Lower lobe of right lung (tissue), 2 donors: ENCODE data around the gene FANCC. TPM values are rescaled to one million over a fixed set of nuclear protein-coding genes. Genes with fewer than 3 reads are reported as not detected.
A peak's percentile ranks its signal among the peaks of the same experiment; 100 is the strongest.
"Not testable (repeated sequence)": the region's sequence is repeated elsewhere in the genome, so short reads cannot be mapped to it uniquely, and the experiment has no call there.

Experiments used
- ATAC-seq, 2 donors: fragments of 200-7000 bp; cut with Tn5 transposase; one replicate each; pipeline ENCODE4 v1.9.1; 2020 to 2022; ENCODE audit warnings: mild to moderate bottlenecking in 2 of 2, moderate library complexity in 2 of 2
- DNase-seq: peaks from one replicate; pipeline ENCODE4 v3.0.0-alpha.2; 2020
- H3K27ac ChIP-seq: fragments of 200-600 bp; one replicate; pipeline ENCODE4 v1.8.0; 2022
- H3K27me3 ChIP-seq: fragments of 200-600 bp; one replicate; pipeline ENCODE4 v1.8.0; 2022; ENCODE audit warnings: low read depth
- H3K36me3 ChIP-seq: fragments of 200-600 bp; one replicate; pipeline ENCODE4 v1.8.0; 2022; ENCODE audit warnings: mild to moderate bottlenecking
- H3K4me1 ChIP-seq: fragments of 200-600 bp; one replicate; pipeline ENCODE4 v1.8.0; 2022
- H3K4me3 ChIP-seq: fragments of 200-600 bp; one replicate; pipeline ENCODE4 v1.8.0; 2022; ENCODE audit warnings: mild to moderate bottlenecking
- H3K9me3 ChIP-seq: fragments of 200-600 bp; one replicate; pipeline ENCODE4 v1.8.0; 2022
- intact Hi-C: fragments of 100-400 bp; cut with DNase I; formaldehyde crosslinking; loops from one replicate; pipeline ENCODE4 v1.11.0; 2022
- total RNA-seq: library from RNA; stranded (reverse); fragmentation: NEBNext Ultra II Directional; extraction: Animal tissue kit (Norgen Biotek cat#: 25700); gene quantifications from one replicate; pipeline ENCODE4 v1.2.1, GENCODE V29; 2021
- TF ChIP-seq, protein P1 (sequence below): fragments of 200-600 bp; IDR thresholded peaks from one replicate; pipeline ENCODE4 v1.8.0; 2022; ENCODE audit warnings: antibody characterized with exemption, mild to moderate bottlenecking
- donor health status: DM: no; HTN: yes; CAD: no; lungs with severe emphysema.

Gene FANCC
- total RNA-seq, 1 donor from 2014 or later = 11.3 TPM

DNA sequence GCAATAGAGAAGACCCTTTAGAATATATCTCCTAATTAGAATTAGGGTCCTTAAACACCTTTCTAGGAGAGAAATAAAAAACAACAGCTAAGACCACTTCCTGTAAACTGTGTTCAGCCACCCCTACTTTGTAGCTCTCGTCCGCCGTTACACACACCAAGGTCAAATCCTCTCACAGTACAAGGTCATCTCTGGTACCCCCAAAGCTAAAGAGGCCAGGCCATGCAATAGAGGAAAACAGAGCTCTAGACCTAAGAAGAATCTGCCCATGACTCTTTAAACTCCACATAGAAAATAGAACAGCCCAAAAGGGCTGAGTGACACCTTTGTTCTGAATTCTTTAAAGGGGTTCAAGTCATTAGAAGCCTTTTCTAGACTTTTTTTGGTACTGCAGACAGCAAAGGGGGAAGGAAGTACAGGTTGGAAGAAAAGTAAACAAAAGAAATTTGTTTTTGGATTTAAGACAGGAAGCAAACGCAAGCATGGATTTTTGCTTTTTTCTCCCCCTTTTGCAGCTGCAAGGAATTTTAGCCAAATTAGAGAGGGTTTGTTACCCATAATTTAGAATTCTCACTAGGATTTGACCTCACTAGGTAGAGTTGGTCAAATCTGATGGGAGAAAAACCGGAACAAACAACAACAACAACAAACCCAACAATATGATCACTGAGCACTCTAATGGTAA, 13.4 kb upstream of the FANCC start:
- DNase-seq (no peak), ATAC-seq (no peak)
- Histone ChIP-seq H3K9me3 (peaks cover 7% of the 10 kb centered on the region), H3K36me3 (no peaks in the 10 kb centered on the region), H3K4me1 (no peaks in the 10 kb centered on the region), H3K27ac (no peak overlapping the region), H3K4me3 (no peak overlapping the region), H3K27me3 (no peaks in the 10 kb centered on the region)
- TF ChIP-seq, protein P1, sequence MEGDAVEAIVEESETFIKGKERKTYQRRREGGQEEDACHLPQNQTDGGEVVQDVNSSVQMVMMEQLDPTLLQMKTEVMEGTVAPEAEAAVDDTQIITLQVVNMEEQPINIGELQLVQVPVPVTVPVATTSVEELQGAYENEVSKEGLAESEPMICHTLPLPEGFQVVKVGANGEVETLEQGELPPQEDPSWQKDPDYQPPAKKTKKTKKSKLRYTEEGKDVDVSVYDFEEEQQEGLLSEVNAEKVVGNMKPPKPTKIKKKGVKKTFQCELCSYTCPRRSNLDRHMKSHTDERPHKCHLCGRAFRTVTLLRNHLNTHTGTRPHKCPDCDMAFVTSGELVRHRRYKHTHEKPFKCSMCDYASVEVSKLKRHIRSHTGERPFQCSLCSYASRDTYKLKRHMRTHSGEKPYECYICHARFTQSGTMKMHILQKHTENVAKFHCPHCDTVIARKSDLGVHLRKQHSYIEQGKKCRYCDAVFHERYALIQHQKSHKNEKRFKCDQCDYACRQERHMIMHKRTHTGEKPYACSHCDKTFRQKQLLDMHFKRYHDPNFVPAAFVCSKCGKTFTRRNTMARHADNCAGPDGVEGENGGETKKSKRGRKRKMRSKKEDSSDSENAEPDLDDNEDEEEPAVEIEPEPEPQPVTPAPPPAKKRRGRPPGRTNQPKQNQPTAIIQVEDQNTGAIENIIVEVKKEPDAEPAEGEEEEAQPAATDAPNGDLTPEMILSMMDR = no peak
- intact Hi-C loops = no loop called here

DNA sequence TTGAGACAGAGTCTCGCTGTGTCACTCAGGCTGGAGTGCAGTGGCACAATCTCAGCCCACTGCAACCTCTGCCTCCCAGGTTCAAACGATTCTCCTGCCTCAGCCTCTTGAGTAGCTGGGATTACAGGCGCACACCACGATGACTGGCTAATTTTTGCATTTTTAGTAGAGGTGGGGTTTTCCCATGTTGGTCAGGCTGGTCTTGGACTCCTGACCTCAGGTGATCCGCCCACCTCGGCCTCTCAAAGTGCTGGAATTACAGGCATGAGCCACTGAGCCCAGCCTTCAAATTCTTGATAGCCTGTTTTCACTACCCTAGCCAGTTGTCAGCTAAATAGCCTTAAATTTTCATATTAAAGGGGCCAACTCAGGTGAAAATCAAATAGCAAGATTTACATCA, 11.6 kb upstream of the FANCC start:
- H3K4me3 ChIP-seq, DNase-seq, H3K36me3 ChIP-seq, H3K27ac ChIP-seq, H3K27me3 ChIP-seq, H3K9me3 ChIP-seq, H3K4me1 ChIP-seq, intact Hi-C loops: not testable (repeated sequence)
- peak in 1 of 2 donors; percentile 74 for ATAC-seq

DNA sequence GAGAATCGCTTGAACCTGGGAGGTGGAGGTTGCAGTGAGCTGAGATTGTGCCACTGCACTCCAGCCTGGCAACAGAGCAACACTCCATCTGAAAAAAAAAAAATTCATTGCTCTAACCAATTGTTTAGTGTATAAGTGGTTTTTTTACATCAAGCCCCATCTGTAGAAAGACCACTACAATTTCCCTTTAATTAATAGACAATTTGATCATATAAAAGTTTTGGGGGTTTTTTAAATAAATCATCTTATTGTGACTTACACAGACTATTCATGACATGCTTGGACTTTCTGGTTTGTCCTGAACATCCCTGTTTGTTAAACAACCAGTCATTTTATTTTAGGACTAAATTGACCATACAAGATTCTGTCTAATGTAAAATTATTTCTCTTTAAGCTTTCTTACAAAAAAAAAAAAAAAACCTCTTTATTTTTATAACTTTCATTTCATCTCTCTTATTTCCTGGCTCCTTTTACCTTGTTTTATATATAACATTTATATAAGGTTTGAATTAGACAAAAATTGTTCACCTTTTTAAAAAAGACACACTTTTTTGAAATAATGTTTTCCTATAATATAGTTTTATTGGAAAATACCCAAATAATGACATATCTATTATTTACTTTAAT, 9.8 kb upstream of the FANCC start:
- Histone ChIP-seq H3K9me3 (peaks cover 7% of the 10 kb centered on the region), H3K27ac (no peak overlapping the region)

DNA sequence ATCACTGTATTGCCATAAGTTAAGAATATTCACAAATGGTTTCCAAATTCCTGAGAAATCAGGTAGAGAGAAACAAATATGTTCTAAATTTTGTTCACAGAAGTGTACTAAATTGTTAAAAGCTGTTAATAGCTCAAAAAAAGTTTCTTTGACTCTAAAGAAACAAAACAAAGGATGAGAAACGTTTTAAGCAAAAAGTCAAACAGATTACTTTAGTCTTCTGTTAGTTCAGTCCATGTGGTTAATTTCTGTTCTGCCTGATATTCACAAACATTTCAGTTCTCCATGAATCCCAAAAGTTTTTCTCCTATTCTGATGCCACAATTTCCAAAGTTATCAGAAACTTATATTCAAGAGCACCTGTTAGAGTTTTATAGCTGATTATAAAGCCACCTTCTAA, 7.7 kb upstream of the FANCC start:
- Histone ChIP-seq H3K36me3 (no peaks in the 10 kb centered on the region), H3K4me1 (no peaks in the 10 kb centered on the region), H3K9me3 (peaks cover 7% of the 10 kb centered on the region), H3K27me3 (no peaks in the 10 kb centered on the region), H3K4me3 (no peak overlapping the region), H3K27ac (no peak overlapping the region)
- no peak for ATAC-seq
- TF ChIP-seq, protein P1 = no peak
- intact Hi-C loops = no loop called here
- DNase-seq = no peak

More for the DNA sequence above, 9.8 kb upstream of the FANCC start:
- Histone ChIP-seq H3K36me3 (no peaks in the 10 kb centered on the region), H3K4me3 (no peak overlapping the region), H3K4me1 (no peaks in the 10 kb centered on the region), H3K27me3 (no peaks in the 10 kb centered on the region)
- ATAC-seq = no peak
- TF ChIP-seq, protein P1 = no peak
- DNase-seq = no peak
- intact Hi-C loops = no loop called here

DNA sequence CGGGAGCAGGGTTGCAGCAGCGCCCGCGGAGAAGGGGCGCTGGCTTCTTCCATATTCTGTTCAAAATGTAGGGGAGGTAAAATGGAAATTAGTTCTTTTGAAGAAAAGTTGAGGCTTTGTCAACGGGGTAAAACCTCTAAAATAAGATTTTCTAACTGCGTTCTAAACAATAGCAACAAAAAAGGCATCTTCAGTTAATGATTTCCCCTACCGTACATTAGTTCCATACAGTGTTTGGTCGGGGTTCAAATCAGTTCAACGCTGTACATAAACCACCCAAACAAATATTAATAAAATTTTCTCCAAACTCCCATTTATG, 343 bp upstream of the FANCC start:
- DNase-seq = no peak
- Histone ChIP-seq H3K4me1 (peaks cover 10% of the 10 kb centered on the region), H3K9me3 (no peaks in the 10 kb centered on the region), H3K36me3 (no peaks in the 10 kb centered on the region), H3K4me3 (peak overlapping the region; percentile 96), H3K27ac (peak overlapping the region; percentile 96), H3K27me3 (no peaks in the 10 kb centered on the region)
- TF ChIP-seq, protein P1 = no peak
- ATAC-seq = no peak
- intact Hi-C loops = no loop called here

DNA sequence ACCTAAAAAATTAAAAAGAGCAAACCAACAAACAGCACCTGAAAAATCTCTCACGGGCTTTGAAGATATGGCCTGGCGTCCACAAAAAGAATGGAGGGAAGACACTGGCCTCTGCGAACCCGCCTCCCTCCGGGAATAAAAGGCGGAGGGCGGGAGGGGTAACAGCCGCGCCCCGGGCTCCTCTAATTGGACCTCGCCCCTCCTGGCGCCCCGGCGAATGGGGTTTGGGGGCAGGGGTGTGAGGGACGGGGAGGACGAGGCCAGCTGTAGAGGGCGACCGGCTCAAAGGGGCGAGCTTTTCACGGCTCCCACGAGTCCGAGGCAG, 753 bp downstream of the FANCC start:
- DNase-seq (peak; percentile 80), ATAC-seq (peak; percentile 81)
- TF ChIP-seq, protein P1 = no peak
- Histone ChIP-seq H3K4me3 (peak overlapping the region; percentile 96), H3K27me3 (no peaks in the 10 kb centered on the region), H3K36me3 (no peaks in the 10 kb centered on the region), H3K4me1 (peaks cover 10% of the 10 kb centered on the region), H3K9me3 (no peaks in the 10 kb centered on the region), H3K27ac (peak overlapping the region; percentile 96)
- intact Hi-C loops = no loop called here
